HG03025 (cell line): ENCODE measurements around the gene ZCCHC18.
"Not testable (repeated sequence)": the region's sequence is repeated elsewhere in the genome, so short reads cannot be mapped to it uniquely, and the experiment has no call there.

ENCODE experiments used
- ATAC-seq: cut with Tn5 transposase; IDR thresholded peaks from one replicate; pipeline ENCODE4 v1.9.1; 2021; ENCODE audit warnings: mild to moderate bottlenecking, moderate library complexity; ENCODE audit not compliant: unreplicated experiment, low FRiP score

ZCCHC18 gene

DNA sequence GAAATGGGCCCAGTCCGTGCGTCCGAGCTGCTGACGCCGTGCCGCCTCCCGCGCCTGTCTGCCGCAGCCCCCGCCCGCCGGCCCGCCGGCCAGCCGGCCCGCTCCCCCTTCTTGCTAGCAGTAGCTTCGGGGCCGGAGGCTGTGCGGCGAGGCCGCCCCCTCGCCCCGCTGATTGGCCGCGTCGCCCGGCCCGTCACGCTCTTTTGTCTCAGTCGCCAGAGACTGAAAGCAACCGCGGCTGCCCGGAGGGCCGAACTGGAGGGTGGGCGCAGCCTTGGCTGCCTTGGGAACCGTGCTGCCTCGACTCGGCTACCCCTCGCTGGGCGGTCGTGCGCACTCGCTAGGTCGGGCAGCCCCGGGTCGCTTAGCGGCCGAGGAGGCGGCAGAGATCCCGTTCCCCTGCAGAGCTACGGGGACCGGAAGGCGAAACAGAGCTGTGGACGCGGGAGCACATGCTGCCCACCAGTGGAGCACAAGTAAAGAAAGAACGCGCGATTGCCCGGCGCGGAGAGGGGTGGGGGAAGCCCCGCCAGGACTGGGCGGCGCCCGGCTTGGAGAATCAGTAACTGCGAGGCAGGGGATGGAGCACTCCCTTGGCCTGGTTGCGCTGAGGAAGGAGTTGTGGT, at the start of gene ZCCHC18:
TSS of gene ZCCHC18 (plus strand) at position 198 of the 626 bp plus-strand sequence. CDS start 1,589 bp downstream, outside the sequence.
- ATAC-seq, result peak; percentile 57

DNA sequence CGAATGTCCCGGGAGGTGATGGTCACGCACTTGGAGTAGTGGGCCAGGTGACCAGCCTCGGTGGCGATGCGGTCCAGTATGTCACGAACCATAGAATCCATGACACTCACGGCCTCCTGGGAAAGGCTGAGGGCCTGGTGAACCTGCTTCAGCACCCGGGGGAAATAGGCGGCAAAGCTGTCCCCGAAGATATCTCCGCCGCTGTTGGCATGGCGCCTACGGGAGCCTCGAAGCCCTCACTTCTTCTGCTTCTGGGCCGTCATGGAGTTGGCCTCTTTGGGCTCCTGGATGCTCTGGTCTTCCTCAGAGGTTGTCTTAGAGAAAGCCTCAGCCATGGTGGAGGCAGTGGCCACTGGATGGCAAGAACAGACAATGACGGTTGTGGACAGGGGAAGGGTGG, 49.7 kb upstream of the ZCCHC18 start:
- not testable (repeated sequence) for ATAC-seq

DNA sequence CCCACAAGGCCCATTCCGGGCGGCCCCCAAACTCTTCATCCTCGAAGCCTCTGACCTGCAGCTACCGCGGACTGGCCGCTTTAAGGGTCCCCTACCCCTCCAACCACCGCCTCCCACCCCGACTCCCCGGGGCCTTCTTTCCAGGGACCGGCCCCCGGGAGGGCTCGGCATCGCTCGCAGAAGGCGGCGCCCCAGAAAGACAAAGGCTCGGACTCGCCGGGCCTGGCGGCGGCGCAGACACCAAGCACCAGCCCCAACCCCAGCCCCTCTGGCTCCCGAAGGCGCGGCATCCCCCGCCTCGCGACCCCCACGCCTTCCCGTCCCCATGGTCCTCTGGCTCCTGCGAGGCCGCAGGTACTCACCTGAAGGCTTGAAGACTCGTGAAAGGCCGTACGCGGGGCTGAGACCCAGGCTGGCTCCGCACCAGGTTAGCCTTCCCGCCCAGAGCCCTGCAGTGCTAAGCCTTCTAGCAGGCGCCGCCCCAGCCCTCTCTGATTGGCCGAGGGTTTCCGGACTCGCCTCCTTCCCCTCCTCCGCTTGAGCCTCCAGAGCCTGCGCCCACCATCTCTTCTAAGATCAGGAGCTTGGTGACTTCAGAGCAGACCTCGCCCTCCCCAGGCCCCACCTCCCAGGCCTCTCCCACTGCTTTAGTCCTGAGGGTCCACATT, 36.4 kb upstream of the ZCCHC18 start, which contains the start of gene TMSB15C:
TSS of gene TMSB15C (minus strand) at position 459 of the 668 bp plus-strand sequence.
- not testable (repeated sequence) for ATAC-seq

DNA sequence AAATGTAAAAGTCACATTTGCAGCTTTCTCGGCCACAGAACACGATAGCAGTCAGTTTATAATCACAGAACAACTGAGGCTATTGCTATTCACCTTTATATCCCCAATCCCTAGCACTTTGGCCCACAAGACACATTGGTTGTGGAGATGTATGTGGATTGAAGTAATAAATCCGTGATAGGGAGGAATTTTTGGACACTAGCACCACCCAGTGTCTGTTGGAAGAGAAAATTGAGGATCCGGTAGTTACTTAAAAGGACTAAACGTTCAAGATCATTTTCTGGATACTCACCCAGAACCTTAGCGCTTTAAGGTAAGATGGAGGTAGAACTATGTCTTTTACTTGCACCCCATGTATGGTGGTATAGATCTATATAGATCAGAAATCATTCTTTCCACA, 34.5 kb upstream of the ZCCHC18 start:
- ATAC-seq, result not testable (repeated sequence)

DNA sequence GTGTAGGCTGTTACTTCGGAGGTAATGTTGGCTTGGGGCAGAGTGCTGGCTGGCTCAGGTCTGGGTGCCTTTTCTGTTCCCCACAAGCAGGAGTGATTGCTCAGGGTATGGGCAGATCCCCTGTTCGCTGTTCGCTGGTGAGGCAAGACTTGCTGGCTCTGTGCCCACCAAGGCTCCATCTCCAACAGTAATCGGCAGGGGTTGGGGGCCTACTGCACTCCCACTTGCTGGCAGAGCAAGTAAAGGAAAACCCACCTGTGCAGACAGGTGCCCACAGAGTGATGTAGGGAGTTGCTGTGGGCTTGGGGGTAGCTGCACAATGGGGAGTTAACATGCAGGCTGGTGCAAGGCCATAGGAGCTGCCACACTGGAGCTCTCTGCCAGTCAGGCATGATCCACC, 28.3 kb upstream of the ZCCHC18 start:
- ATAC-seq, result no peak

DNA sequence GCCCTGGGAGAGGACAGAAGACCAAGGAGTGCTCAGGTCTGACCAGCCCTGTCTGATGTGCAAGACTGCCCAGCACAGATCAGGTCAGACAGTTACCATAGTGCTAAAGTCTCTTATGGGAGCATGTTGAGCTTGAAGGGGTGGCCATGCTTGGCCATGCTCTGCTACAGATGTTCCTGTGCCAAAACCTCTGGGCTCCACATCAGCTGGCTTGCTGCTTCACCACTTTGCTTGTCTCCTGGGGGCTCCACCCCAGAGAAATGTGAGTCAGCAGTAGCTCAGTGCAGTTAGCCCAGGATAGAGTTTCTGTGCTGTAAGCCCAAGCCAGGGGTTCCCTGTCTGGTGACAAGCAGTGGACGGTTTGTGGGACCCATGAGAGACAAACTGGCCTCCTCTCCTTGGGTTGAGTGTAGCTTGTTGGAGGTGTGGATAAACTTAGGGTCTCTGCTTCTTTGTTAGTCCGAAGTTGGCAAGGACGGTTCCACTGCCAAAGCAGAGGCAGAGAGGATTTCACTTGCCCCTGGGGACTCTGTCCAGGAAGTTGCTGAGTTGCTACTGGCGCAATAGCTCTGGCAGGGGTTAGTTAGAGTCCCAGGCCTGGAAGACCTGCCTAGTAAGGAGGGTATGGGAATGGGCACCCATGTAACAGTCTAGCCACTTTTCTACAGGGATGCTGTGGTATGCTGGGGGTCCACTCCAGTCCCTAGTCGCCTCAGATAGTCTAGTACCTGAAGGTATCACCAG, 27.6 kb upstream of the ZCCHC18 start:
- ATAC-seq, result no peak

DNA sequence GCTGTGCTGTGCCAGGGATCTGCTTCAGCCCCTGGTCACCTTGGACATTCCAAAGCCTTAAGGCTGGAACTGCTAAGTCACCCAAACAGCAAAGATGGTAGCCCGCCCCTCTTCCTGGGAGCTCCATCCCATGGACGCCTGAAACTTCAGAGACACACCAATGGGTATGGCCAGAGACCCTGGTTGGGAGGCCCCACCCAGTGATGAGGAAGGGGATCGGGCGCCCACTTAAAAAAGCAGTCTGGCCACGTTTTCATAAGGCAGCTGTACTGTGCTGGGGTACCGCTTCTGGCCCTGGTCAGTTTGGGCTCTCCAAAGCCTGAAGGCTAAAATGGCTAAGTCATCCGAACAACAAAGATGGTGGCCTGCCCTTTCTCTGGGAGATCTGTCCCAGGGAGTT, 26.8 kb upstream of the ZCCHC18 start:
- ATAC-seq, result no peak

DNA sequence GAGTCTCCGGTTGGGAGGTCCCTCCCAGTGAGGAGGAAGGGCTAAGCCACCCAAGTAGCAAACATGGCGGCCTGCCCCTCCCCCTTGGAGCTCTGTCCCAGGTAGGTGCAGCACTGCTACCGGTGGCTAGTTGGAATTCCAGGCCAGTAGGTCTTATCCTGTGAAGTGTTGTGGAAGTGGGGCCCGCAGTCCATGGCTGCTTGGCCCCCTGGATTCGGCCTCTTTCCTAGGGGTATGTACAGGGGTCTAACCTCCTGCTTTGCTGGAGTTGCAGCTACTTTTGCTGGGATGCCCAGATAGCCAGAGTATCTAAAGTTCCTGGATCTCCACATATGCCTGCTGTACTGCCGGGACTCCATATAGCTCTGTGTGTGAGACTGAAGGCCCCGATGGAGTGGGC, 26.4 kb upstream of the ZCCHC18 start:
- ATAC-seq, result no peak

DNA sequence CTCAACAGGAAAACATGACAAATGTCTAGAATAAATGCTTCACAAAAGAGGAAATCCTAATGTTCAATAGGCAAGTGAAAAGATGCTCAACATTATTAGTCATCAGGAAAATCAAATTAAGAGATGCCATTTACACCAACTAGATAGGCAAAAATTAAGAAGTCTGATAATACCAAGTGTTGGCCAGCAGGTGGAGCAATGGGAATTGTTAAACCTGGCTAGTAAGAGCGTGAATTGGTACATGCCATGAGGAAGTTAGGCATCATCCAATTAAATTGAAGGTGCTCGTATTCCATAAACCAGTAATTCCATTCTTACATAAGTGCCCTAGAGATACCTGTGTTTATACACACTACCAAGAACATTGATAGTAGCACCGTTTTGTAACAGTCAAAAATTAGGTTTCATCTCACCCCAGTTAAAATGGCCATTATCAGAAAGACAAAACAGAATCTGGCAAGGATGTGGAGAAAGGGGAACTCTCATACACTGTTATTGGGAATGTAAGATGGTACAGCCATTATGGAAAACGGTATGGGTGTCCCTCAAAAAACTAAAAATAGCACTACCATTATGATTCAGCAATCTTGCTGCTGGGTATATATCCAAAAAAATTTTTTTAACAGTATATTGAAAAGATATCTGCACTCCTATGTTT, 14.0 kb upstream of the ZCCHC18 start:
- no peak for ATAC-seq

DNA sequence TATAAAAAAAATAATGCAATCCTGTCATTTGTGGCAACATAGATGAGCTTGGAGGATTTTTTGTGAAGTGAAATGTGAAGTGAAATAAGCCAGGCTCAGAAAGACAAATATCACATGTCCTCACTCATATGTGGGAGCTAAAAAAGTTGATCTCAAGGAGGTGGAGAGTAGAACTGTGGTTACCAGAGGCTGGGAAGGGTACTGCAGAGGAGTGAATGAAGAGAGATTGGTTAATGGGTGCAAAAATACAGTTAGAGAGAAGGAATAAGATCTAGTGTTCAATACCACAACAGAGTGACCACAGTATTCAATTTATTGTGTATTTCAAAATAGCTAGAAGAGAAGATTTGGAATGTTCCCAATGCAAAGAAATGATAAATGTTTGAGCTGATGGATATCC, 13.4 kb upstream of the ZCCHC18 start:
- ATAC-seq, result no peak

DNA sequence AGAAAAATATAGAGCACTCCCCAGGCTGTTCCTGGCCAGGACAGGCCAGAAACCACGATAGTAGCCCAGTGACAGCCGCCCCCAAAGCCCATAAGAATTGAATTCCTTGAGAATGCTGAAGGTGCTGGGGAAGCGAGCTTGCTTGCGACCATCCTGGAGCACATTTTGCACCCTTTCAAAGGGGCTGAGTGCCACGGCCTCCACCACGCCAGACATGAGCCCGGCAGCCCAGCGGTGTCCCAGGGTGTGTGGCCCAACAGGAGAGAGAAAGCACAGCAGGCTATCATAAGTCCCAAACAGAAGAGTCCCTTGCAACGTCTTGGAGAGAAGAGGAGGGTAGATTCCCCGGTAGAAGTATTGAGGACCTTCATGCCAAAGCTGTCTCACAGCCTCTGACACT, 7.6 kb upstream of the ZCCHC18 start:
- ATAC-seq, result no peak

DNA sequence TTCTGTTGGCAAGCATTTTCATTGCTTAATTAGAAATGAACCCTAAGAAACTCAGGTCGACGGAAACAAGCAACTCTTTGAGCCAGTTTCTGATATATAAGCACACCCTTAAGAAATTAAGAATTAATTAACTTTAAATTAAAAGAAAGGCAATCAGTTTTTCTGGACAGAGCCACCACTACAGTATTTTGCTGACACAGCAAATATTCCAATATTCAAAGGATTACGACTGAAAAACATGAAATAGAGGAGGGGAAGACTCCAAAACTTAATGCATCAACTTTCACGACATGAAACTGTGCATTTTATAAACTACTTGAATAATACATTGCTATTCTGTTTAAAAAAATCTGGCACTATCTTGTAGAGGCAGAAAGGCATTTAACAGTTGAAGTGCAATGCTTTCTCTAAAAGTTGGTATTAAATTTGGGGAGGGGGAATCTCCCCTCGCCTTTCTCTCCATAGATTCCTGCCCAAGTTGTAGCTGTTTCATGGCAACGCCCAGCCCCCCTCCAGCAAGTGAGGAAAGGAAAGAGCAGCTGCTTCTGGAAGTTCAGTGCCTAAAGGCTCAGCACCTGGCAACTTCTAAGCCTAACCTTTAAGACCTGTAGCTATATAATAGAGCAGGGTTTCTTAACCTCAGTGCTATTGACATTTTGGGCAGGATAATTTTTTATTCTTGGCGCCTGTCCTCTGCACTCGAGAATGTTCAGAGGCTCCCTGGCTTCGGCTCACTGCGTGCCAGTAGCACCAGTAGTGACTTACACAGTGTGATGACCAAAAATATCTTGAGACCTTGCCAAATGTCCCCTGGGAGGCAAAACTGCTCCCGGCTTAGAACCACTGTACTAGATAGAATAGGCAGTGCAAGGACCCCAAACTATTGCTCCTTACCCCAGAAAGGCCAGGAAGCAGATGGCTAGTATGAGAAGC, 6.7 kb upstream of the ZCCHC18 start:
- ATAC-seq, result no peak

DNA sequence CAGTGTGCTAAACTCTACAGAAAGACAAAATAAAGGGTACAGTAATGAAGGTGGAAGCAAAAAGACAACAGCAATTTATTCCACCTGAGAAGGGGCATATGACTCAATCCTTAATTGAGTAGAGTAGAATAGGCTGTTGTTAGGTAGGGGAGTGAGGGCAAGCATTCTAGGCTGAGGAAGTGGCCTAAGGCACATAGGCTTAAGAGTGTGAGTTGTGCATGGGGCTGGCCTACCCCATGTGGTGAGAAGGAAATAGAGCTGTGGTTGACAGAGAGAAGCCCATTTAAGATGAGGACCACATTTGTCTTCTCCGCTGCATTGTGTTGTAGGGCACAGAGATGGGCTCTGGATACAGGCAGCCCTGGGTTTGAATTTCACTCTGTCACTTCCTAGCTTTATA, 3.4 kb upstream of the ZCCHC18 start:
- no peak for ATAC-seq

DNA sequence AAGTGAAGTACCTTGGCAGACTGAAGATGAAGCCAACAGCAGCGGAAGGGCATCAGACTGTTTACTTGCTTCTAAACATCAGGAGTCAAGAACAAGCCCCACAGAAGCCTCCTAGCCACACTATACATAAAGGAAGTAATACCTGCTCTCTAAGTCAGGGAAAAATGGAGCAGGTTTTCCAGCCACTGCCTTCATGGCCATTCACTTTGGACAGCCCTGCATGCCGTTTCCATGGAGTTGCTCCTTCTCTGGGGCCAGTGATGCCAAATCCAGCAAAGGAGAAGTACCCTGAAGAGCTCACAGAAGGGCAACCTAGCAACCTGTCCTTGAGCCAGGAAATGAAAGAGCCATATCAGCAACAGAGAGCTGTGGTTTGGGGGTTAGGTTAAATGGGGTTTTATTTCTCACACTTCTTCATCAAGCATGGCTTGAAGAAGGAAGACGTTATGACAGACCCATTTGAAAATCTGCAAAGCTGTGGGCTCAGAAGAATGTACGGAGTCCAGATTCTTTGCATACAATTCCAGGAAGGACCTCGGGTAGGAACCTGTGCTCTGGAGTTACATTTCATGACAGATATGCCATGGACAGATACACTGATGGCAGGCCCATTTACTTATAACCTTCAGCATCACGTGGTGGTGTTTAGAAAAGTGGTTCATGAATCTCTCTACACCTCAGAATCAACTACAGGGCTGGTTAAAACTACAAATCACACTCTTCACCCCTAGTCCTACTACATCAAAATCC, 1.7 kb upstream of the ZCCHC18 start:
- ATAC-seq, result not testable (repeated sequence)

DNA sequence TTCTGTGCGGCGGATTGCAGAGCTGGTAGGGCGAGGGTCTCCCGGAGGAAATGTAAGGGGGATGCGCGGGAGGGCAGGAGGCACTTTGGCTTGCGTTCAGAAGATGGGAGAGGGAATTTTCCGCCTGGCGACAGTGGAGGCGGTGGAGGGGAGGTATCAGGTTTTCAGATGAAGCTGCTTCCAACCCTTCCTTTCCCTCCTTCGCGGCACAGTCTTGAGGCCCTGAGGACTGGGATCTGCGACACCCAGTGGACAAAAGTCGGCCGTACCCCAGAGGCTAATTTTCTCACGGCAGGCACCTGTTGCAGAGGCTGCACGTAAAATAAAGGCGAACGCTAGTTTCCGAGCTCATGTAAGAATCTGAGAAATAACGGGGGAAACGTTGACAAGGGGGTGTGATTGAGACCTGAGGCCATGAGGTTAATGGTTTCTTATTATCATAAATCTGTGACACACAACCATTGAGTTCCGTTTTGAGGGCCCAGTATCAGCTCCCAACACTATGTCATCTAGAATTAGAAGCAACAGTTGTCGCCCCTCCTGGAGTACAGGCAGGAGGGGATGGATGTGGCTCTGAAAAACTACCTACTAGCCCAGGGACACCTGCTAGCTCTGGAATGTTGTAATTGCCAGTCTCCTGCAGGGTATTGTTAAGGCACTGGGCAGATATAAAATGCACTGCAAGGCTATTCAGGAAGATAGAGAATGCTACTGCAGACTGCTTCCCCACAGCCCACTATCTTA, 1.1 kb downstream of the ZCCHC18 start:
- ATAC-seq, result peak; percentile 32

DNA sequence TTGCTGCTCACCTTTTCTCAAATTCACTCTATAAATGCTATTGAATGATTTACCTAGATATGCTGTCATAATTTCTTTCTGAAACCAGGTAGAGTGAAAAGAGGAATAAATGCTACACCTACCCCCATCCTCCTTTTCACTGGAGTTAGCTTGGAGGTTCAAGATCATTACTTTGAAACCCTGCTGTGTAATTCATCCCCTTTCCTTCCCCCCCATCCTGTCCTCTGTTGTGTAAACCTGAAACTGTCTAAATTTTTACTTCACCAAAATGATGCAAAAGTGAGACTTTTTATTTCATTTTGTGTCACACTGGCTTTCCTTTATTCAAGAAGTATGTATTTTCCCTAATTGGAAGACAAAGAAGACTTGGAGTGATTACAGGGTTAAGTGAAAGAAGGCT, 5.4 kb downstream of the ZCCHC18 start:
- no peak for ATAC-seq

DNA sequence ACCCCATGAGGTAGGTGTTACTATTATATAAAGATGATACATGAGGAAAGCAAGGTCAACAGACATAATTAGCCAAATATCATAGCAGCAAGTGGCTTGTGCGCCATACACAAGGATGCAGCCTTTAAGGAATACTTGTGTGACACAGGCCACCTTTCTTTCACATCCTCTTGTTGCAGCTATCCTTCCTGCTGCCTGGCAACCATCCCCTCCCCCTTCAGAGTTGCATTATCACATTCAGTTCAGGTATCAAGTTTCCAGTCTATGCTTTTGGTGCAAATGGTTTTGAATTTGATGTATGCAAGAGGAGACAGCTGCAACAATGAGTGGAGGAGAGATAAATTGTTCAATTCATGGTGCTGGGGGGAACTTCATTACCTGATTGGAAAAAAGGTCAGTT, 6.4 kb downstream of the ZCCHC18 start:
- no peak for ATAC-seq

DNA sequence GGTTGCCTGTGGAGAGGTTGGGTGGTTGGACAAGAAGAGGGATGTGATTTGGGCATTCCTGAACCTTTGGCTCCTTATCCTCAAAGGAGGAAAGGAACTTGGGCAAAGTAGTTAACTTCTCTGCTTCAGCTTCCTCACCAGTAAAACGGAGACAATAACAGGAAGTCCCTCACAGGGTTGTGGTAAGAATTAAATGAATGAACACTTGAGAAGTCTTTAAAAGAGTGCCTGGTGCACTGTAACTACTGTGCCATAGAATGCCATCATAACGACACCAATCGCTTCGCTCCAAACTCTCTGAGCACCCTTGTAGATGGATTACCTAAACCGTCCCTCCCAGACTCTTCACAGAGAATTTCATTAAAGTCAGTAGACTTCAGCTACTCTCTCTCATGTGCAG, 10.5 kb downstream of the ZCCHC18 start:
- no peak for ATAC-seq

DNA sequence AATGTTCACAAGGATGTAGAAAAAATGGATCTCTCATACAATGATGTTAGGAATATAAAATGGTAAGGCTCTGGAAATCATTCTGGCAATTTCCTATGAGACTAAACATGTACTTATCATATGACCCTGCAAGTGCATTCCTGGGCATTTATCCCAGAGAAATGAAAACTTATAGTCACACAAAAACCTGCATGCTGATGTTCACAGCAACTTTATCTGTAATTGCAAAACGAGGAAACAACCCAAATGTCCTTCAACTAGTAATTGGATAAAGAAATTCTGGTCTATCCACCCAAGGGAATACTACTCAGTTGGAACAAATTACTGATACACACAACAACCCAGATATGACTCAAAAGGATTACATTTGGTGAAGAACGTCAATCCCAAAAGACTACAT, 14.5 kb downstream of the ZCCHC18 start:
- no peak for ATAC-seq
